ENCODE results near the gene NEU1. TPM values are rescaled to one million over a fixed set of nuclear protein-coding genes. Genes with fewer than 3 reads are reported as not detected.

The NEU1 gene
- total RNA-seq, 1 donor from 2014 or later = 21.6 TPM

DNA sequence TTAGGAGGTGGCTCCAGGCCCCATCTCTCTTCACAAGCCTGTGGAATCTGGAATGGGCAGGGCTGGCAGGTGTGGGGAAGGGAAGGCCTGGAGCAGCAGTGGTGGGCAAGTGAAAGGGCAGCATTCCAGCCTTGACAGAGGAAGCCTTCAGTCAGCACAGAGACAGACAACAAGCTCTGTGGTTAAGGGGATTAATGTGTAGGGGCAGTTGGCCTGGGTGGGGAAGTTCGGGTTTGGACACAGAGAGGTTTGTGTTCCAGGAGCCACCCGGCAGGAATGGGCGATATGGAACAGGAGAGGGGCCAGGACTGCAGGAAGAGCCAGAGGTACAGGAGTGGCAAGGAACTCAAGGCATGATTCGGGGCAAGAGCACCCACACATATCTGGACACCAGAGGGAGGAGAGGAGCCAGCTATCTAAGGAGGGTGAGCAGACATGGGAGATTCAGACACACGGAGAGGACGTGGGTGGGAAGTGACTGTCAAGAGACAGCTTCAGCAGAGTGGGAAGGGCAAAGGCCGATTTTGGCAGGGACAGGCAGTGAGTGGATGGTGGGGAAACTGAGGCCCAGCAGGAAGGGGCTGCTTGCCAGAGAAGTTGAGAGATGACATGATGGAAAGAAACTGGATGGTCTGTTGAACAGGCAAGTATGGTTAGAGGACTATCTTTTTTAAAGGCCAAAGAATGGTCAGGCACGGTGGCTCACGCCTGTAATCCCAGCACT is 18.7 kb upstream of the NEU1 start:
- Histone ChIP-seq H3K36me3 (peaks cover 47 to 66% of the 10 kb centered on the region in 2 donors), H3K27me3 (no peaks in the 10 kb centered on the region), H3K27ac (no peak overlapping the region), H3K9me3 (no peaks in the 10 kb centered on the region), H3K4me1 (no peaks in the 10 kb centered on the region), H3K4me3 (no peak overlapping the region)
- intact Hi-C loops (cut with DNase I) = no loop called here
- TF ChIP-seq, protein P1, sequence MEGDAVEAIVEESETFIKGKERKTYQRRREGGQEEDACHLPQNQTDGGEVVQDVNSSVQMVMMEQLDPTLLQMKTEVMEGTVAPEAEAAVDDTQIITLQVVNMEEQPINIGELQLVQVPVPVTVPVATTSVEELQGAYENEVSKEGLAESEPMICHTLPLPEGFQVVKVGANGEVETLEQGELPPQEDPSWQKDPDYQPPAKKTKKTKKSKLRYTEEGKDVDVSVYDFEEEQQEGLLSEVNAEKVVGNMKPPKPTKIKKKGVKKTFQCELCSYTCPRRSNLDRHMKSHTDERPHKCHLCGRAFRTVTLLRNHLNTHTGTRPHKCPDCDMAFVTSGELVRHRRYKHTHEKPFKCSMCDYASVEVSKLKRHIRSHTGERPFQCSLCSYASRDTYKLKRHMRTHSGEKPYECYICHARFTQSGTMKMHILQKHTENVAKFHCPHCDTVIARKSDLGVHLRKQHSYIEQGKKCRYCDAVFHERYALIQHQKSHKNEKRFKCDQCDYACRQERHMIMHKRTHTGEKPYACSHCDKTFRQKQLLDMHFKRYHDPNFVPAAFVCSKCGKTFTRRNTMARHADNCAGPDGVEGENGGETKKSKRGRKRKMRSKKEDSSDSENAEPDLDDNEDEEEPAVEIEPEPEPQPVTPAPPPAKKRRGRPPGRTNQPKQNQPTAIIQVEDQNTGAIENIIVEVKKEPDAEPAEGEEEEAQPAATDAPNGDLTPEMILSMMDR (IDR thresholded peaks at IDR 0.05) = no peak
- DNase-seq (ENCODE audit: low spot score in 2 of 2) = no peak

DNA sequence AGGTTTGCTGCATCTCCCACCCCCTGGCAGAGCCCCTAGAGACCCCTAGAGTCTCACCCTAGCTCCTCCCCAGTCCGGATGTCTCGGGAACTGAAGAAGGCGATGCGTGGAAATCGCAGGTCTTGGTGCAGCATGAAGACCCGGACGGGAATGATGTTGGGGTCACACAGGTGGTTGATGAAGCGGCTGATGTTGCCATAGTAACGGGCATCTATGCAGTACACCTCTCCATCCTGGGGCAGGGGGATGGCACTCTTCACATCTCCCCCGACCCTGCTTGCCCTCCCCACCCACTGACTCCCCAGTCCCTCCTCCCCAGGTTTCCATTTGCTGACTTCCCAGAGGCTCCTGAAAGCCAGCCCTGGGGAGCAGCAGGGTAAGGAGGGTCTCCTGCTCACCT is 18.0 kb upstream of the NEU1 start:
- Histone ChIP-seq H3K36me3 (peaks cover 43 to 62% of the 10 kb centered on the region in 2 donors), H3K9me3 (no peaks in the 10 kb centered on the region), H3K4me3 (no peak overlapping the region), H3K4me1 (no peaks in the 10 kb centered on the region), H3K27me3 (no peaks in the 10 kb centered on the region), H3K27ac (no peak overlapping the region)
- no peak for DNase-seq (ENCODE audit: low spot score in 2 of 2)
- TF ChIP-seq, protein P1 (IDR thresholded peaks at IDR 0.05) = no peak
- intact Hi-C loops (cut with DNase I) = no loop called here

DNA sequence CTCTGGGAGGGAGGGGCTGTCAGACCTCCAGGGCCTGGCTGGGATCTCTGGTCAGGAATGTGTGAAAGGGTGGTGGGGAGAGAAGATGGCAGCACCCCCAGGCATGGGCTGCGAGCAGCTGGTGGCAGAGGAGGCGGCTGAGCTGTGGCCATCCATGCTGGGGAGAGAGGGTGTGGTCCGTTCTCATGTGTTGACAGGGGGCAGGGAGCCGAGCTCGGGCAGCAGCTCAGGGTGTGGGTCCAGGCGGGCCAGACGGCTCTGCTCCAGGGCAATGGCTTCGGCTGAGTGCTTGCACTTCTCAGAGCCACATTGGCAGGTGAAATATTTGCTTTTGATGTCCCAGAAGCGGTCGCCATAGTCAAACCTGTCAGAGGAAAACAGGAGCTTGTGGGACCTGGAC is 17.3 kb upstream of the NEU1 start:
- no peak for DNase-seq (ENCODE audit: low spot score in 2 of 2)
- Histone ChIP-seq H3K36me3 (peaks cover 36 to 55% of the 10 kb centered on the region in 2 donors), H3K9me3 (no peaks in the 10 kb centered on the region), H3K4me1 (no peaks in the 10 kb centered on the region), H3K27ac (no peak overlapping the region), H3K27me3 (no peaks in the 10 kb centered on the region), H3K4me3 (no peak overlapping the region)
- TF ChIP-seq, protein P1 (IDR thresholded peaks at IDR 0.05) = no peak
- intact Hi-C loops (cut with DNase I) = no loop called here

DNA sequence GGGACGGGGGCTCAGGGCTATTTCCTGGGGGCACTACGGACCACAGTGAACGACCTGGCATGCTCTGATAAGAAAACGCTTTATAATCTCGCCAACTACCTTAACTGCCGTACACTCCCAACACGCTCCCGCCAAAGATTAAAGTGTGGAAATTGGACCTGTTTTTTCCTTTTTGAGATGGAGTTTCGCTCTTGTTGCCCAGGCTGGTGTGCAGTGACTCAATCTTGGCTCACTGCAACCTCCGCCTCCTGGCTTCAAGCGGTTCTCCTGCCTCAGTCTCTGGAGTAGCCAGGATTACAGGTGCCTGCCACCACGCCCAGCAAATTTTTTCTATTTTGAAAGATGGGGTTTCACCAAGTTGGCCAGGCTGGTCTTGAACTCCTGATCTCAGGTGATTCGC is 16.5 kb upstream of the NEU1 start:
- no peak overlapping the region for H3K27ac ChIP-seq
- no peaks in the 10 kb centered on the region for H3K4me1 ChIP-seq
- no peaks in the 10 kb centered on the region for H3K27me3 ChIP-seq
- no peak for DNase-seq (ENCODE audit: low spot score in 2 of 2)
- H3K9me3 ChIP-seq = no peaks in the 10 kb centered on the region
- intact Hi-C loops (cut with DNase I) = no loop called here
- TF ChIP-seq, protein P1 (IDR thresholded peaks at IDR 0.05) = no peak
- H3K36me3 ChIP-seq = peaks cover 28 to 47% of the 10 kb centered on the region in 2 donors
- H3K4me3 ChIP-seq = no peak overlapping the region

DNA sequence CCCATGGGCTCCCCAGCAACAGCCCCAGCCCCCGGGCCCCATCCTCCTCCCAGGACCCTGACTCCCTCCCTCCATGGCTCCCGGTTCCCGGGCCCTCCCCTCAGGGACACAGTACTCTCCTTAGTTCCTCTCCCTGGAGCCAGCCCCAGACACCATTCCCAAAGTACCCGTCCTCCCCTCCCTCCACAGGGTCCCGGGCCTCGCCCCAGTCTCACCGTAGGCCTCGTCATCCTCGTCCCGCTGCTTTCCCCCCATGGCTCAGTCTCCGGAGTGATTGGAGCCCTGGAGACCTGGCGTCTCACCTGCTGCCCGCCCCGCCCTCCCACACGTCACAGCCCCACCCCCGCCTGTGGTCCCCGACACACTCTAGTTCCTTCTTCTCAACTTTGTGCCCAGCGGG is 16.1 kb upstream of the NEU1 start, which contains the start of gene SLC44A4:
SLC44A4 (minus strand) TSS at position 272 of the 400 bp plus-strand sequence; CDS start at position 255, 17 bp downstream.
- no peak for DNase-seq (ENCODE audit: low spot score in 2 of 2)
- Histone ChIP-seq H3K4me3 (no peak within 1 kb of the TSS), H3K27ac (no peak within 1 kb of the TSS), H3K9me3 (no peaks in the 10 kb centered on the region), H3K36me3 (peaks cover 24 to 43% of the 10 kb centered on the region in 2 donors), H3K27me3 (no peaks in the 10 kb centered on the region), H3K4me1 (no peaks in the 10 kb centered on the region)
- TF ChIP-seq, protein P1 (IDR thresholded peaks at IDR 0.05) = no peak
- intact Hi-C loops (cut with DNase I) = no loop called here

Measured in ascending aorta (tissue), 2 donors.